ENCODE measurements around the gene BMP6.

Gene BMP6

DNA sequence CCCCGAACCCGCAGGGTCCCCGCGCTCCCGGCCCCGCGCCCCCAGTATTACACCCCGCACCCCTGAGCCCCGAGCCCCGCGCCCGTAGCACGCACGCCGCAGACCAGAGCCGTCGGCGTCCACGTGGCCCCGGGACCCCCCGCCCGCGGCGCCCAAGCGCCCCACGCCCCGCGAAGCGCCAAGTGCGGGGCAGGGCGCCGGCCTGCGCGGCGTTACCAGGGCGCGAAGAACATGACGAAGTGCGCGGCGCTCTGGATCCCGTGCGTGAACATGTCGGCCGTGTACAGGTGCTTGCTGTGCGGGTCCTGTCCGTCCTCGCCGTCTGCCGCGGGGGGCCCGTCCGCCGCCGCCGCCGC lies 184.4 kb downstream of the BMP6 start:
- peak; percentile 75 for DNase-seq

DNA sequence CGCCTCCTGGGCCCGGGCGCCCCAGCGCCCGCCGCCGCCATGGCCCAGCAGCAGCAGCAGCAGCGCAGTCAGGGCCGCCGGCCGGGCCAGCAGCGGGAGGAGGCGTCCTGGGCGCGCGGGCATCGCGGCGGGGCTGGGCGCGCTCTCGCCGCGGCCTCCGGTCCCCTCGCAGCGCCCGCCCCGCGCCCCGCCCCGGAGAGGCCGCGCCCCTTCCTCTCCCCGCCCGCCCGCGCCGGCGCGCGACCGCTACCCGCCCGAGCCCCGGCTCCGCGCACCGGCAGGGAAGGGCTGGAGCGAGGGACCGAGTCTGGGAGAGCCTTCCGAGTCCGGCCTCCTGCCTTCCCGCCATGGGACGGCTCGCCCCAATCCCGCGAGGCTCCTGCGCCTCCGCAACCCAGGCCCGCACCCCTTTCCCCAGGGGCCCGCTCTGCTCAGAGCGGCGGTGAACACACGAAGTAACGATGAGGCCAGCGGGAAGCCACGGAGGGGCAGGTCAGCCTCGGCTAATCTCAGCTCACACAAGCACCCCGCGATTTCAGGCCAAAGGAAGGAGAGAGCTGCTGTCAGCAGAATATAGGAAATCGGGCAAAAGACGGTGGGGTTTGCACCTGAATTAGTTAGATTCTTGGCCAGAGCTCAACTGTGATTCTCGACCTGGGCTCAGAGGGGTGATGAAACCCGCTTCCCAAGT lies 184.9 kb downstream of the BMP6 start, which contains the start of gene TXNDC5:
TSS of gene TXNDC5 (minus strand) at position 135 of the 691 bp plus-strand sequence. CDS start at position 123, 12 bp downstream.
- peak; percentile 95 for DNase-seq

DNA sequence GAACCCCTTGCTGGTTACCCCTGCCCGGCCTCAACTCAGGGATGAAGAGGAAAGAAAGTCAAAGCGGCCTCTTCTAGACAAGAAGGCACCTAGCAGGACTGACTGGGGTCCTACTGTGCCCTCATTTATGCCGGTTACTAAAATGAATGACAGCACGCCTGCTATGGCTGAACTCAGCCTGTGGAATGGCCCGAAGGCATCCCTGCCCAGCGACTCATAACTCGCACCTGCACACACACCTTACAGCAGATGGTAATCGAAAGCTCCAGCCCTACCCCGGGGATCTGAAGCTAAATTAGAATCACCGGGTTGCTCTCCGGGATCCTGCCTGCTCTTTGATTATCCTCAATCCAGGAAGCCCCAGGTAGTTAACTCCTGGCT lies 185.4 kb downstream of the BMP6 start:
- DNase-seq = peak; percentile 99

DNA sequence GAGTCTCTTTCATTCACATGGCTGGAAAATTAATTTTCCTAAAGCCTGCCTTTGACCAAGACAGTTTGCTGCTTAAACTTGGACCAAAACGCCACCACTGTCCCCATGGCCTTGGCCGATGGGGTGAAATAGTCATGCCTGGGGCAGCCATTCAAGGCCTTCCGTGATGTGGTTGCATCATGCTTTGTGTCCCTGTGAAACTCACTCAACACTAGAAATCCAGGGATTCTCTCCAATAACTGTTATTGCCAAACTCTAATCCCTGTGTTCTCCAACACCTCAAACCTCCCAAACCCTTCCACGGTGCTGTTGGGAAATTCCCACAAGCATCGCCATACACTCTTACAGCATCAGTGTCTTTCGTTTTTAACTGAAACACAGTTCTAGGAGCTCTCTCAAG lies 186.1 kb downstream of the BMP6 start:
- DNase-seq = peak; percentile 57

DNA sequence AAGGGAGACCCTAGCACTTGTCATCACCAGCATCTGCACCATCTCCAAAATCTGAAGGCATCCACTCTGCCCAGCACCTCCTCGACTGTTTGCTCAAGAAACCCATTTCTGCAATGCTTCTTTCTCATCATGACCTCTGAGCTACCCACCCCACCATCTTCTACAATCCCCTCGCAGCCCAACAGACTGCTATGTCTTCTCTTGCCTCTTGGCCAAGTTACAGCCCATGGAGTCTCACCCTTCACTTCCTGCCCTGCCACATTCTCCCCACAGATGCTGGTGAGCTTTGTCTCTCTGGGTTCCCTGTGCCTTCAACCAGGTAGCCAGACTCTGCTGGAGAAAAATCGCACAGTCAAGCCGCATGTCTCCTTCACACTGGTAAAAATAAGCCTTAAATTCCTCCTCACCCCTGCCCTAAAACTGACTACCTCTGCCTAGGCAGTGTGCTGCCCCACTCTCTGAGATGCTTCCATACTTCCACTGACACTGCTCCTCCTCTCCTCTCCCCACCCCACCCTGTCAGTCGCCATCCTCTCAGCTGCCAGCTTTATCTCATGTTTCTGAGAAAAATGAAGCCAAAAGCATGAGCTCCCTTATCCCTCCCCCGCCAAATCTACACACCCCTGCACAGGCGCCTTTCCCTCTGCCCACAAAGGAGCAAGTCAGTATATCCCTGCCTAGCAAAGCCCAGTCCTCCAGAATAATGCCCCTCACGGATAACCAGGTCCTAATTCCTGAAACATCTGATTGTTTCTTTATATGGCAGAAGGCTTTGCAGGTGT lies 187.0 kb downstream of the BMP6 start:
- no peak for DNase-seq

GRCh38 chr6:7914311-7914710 lies 188.4 kb downstream of the BMP6 start:
- DNase-seq = peak; percentile 39

DNA sequence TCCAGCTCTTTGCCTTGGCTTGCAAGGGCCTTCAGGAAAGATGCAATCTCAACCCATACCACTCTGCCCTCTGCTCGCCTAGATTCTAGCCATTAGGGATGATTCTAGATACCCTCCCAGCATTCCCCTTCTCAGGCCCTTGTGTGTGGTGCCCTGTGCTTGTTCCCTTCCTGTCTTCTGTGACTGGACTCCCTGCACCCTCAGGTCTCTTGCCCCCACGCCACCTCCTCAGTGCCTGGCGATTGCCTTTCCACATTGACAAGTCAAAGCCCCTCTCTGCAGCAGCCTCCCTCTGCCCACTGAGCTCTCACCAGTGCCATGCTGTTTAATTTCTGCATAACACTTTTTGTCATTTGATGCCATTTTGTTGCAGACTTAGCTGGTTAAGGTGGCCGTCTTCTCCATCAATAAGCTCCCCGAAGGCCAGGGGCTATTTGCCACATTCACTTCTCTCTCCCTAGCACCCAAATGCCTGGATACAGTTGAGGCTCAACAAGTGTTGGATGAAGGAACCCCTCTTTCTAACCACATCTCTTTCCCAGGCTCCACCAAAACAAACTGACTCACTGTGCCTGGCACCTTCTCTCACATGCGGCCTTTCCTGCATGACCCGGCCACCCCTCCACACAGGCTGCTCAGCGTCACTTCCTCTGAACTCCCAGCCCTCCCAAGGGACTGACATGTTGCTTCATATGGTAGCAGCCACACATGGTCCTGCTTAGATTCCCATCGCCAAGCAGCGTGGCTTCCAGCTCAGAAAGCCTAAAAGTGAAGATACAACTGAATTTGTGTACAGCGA lies 189.3 kb downstream of the BMP6 start:
- DNase-seq = peak; percentile 49

DNA sequence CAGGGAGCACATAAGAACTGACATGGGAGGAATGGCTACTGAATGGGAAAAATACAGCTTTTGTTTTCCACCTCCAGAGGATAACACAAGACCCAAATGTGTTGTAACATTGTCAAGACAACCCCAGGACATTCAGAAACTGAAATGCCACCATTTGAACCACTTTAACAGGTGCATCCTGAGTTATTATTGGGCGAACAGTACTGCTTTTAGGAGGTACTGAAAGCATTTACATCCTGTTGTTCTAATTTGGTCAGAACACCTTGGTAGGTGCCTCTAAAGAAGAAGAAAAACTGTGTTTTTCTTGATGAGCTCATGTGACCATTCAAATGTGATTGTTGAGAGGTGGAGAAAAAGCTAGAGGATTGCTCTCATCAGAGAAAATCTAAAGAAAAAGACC lies 191.1 kb downstream of the BMP6 start:
- no peak for DNase-seq

DNA sequence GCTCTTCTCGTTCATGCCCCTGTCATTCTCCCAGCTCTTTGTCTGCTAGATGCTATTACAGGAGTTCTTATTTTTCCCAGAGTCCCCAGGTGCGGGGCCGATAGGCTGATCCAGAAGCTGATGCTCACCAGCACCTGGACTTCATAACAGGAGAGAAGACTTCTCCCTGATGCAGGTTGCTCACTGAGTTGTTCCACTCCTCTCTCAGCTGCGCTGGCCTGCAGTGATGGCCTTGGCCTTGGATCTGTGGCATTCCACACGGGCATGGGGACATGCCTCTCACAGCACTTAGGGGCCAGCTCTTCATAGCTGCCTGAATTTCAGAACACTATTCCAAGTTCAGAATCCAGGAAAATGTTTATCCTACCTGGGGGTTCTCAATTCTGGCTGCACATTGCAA lies 191.8 kb downstream of the BMP6 start:
- DNase-seq = no peak

DNA sequence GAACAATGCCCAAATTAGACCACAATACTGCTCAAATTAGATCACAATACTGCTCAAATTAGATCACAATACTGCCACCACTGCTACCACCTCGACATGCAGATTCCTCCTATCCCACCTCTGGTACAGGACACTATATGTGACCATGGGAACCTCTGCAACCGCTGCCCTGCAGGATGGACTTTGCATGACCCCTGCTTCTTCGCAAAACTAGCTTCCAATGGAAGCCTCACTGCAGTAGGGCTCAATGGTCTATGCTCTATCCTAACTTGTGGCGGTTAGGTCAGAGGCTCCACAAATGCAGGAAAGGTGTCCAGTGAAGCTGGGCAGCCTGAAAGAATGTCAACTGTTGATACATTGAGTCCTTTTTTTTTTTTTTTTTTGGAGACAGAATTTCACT lies 192.5 kb downstream of the BMP6 start:
- DNase-seq = no peak

- DNase-seq = no peak
Observed at GRCh38 chr6:7919871-7920270, 194.0 kb downstream of the BMP6 start.

DNA sequence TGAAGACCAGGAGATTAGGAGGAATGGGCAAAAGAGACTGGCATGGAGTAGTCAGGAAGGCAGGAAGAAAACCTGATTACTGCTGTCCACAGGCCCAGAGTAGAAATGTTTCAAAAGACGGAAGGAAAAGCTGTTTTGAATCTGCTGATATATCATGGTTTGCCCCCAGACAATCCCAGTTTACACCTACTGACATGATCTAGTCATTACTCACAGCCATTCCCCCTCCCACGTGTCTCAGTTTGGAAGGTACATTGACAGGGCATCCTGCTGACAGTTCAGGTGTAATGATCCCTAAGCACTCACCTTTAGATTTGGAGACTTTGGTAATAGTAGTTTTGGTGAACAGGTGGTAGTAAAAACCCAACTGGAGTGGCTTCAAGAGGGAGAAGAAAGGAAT lies 194.5 kb downstream of the BMP6 start:
- DNase-seq = peak; percentile 23

DNA sequence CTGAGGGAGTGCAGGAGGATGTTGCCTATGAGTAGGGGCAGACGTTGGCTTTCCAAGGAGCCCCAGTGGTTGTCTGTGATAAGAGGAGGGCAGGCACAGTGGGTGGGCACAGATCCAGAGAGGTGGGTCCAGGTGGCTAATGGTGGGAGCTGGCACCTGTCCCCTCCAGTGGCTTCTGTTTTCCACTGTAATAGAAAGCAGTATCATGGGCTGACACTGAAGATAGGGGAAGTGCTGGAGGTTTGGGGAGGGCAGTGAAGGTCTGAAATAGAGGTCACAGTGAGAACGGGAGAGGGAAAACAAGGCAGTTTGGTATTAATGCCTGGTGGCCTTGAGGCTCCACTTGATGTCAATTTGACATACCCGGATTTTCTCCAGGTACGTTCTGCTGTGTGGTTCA lies 195.1 kb downstream of the BMP6 start:
- DNase-seq = no peak

GRCh38 chr6:7921632-7922092 lies 195.8 kb downstream of the BMP6 start:
- no peak for DNase-seq

- DNase-seq = no peak
Observed at GRCh38 chr6:7922596-7922995, 196.7 kb downstream of the BMP6 start.

DNA sequence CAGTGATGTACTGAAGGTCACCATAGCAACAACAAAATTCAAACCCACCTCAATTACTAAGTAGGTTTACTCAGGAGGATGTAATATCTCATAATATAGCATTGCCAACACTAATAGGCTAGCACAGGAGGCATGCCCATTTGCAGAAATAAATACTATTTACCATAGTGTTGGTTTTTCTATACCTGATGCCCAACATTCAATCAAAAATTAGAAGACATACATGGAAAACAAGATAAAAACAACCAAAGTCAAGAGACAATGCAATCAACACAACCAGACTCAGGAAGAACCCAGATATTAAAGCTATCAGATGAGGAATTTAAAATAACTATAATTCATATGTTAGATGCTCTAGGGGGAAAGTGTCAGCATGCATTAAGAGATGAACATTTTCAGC lies 199.0 kb downstream of the BMP6 start:
- no peak for DNase-seq
